Right ventricle myocardium inferior (tissue), 1 donor: ENCODE results near the gene UCK2. TPM values are rescaled to one million over a fixed set of nuclear protein-coding genes. Genes with fewer than 3 reads are reported as not detected.

Experiments
- ATAC-seq: fragments of 200-7000 bp; cut with Tn5 transposase; one replicate; pipeline ENCODE4 v1.9.1; 2020; ENCODE audit warnings: mild to moderate bottlenecking, moderate library complexity
- DNase-seq: peaks from one replicate; pipeline ENCODE4 v3.0.0; 2021; ENCODE audit errors: missing footprints
- intact Hi-C: fragments of 100-400 bp; cut with DNase I; formaldehyde crosslinking; loops from one replicate; pipeline ENCODE4 v1.11.0; 2022
- total RNA-seq: library from RNA; stranded (reverse); fragmentation: NEBNext Ultra II Directional; extraction: Animal tissue kit (Norgen Biotek cat#: 25700); gene quantifications from one replicate; pipeline ENCODE4 v1.2.1, GENCODE V29; 2021
- donor health status: DM: no; HTN: yes; CAD: no; lungs with severe emphysema.

UCK2 gene
- total RNA-seq, 1 donor from 2014 or later: 8.4 TPM

- ATAC-seq (no peak), DNase-seq (no peak)
- intact Hi-C loops: no loop called here
These were observed 46.1 kb downstream of the UCK2 start for GRCh38 chr1:165873481-165873880.

- DNase-seq (no peak), ATAC-seq (no peak)
- intact Hi-C loops: no loop called here
These were observed 47.2 kb downstream of the UCK2 start for GRCh38 chr1:165874643-165875042.

GRCh38 chr1:165875171-165875570, 47.8 kb downstream of the UCK2 start:
- ATAC-seq (no peak), DNase-seq (no peak)
- intact Hi-C loops: no loop called here

DNA sequence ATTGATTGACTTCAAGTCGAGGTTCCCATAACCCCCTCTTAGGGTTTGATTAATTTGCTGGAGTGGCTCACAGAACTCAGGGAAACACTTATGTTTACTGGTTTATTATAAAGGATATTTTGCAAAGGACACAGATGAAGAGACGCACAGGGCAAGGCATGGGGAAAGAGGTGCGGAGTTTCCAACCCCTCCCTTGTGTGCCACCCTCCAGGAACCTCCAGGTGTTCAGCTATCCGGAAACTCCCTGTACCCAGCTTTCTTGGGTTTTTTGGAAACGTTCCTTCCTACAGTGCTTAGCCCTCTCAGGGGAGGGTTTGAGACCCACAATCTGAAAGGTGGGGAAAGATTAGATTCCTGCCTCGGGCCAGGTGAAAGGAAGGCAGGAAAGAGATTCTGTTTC, 48.2 kb downstream of the UCK2 start:
- intact Hi-C loops: no loop called here
- DNase-seq: no peak

DNA sequence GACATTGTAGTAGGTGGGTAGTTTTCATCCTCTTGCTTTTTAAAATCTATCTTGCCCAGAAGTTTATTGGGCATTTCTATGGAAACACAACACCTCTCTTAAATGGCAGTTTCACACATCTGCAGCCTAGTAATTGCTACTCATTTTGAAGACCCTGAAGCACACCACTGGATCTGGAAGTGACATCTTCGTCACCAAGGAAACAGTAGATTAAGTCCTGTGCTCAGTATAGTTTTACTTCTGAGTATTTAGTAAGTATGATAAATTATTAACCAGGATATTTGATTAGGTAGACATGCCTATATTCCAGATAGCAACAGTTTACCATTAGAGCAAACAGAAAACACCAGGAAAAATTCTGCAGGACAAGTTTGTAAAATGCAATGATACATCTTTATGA, 48.7 kb downstream of the UCK2 start:
- DNase-seq (no peak), ATAC-seq (no peak)
- intact Hi-C loops: no loop called here

More for the DNA sequence above, 48.2 kb downstream of the UCK2 start:
- no peak for ATAC-seq

GRCh38 chr1:165877411-165877810, 50.0 kb downstream of the UCK2 start:
- DNase-seq (no peak), ATAC-seq (no peak)
- intact Hi-C loops: no loop called here

DNA sequence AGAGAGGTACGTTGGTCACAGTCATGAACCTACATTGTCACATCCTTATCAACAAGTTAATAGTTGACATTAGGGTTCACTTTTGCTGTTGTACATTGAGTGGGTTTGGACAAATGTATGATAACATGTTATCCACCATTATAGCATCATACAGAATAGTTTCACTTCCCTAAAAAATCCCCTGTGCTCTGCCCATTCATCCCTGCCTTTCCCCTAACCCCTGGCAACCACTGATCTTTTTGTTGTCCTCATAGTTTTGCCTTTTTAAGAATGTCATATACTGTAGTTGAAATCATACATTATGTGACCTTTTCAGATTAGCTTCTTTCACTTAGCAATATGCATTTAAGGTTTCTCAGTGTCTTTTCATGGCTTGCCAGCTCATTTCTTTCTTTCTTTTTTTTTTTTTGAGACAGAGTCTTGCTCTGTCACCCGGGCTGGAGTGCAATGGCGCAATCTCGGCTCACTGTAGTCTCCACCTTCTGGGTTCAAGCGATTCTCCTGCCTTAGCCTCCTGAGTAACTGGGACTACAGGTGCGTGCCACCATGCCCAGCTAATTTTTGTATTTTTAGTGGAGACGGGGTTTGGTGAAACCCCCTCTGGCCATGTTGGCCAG, 50.6 kb downstream of the UCK2 start:
- intact Hi-C loops: no loop called here
- ATAC-seq (no peak), DNase-seq (no peak)

GRCh38 chr1:165879946-165880345, 52.5 kb downstream of the UCK2 start:
- no peak for DNase-seq
- no peak for ATAC-seq
- intact Hi-C loops: no loop called here

GRCh38 chr1:165880993-165881392, 53.6 kb downstream of the UCK2 start:
- no peak for DNase-seq
- no peak for ATAC-seq
- intact Hi-C loops: no loop called here

- DNase-seq (no peak), ATAC-seq (no peak)
- intact Hi-C loops: no loop called here
These were observed 54.9 kb downstream of the UCK2 start for GRCh38 chr1:165882168-165882837.

- ATAC-seq (no peak), DNase-seq (no peak)
These were observed 55.6 kb downstream of the UCK2 start for GRCh38 chr1:165883056-165883455.

GRCh38 chr1:165884009-165884689, 56.7 kb downstream of the UCK2 start:
- no peak for DNase-seq
- intact Hi-C loops: no loop called here
- no peak for ATAC-seq

More at GRCh38 chr1:165883056-165883455, 55.6 kb downstream of the UCK2 start:
- intact Hi-C loops: no loop called here

DNA sequence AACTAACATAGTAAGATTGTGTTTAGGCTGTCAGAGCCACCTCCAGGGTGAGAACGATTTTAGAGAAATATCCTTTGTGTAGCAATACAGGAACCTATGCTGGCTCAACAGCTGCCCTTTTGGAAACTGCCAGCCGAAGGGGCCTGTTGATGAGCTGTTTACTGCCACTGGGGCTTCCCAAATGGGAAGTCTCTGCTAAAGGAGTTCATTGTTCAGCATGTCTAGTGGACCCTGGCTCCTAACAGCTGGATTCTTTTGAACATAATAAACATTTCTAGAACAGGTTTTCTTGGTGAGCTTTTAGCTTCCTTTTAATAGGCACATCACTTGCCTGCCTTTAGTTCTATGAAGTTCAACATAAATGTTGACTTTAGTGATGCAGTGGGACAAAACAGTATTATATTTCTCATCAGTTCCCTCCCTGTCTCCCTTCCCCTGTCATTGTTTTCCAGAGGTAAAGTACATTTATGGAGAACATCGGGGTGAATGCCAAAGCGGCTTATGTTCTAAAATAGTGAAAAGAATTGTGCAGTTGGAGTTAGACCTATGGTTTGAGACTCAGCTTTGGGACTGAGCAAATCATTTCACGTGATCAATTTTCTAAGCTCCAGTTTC, 57.4 kb downstream of the UCK2 start:
- DNase-seq (no peak), ATAC-seq (no peak)
- intact Hi-C loops: no loop called here

DNA sequence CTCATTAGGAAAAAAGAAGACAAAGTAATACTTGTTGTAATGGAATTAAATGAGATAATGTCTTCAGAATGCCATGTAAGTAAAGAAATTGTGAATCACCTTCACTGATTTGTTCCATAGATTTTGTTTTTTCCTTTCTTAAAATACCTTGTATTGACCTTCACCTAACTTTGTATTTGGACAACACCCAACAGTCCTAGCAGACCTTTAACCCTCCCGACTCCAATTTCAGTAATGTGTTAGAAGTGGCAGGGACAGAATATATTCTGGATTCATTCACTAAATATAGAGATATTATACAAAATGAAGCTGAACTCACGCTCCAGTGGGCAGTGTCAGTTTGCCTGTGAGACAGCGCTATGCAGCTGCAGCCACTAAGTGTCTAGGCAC, 57.9 kb downstream of the UCK2 start:
- ATAC-seq: no peak
- intact Hi-C loops: no loop called here
- DNase-seq: no peak

- intact Hi-C loops: no loop called here
- ATAC-seq (no peak), DNase-seq (no peak)
These were observed 58.8 kb downstream of the UCK2 start for GRCh38 chr1:165886193-165886592.

DNA sequence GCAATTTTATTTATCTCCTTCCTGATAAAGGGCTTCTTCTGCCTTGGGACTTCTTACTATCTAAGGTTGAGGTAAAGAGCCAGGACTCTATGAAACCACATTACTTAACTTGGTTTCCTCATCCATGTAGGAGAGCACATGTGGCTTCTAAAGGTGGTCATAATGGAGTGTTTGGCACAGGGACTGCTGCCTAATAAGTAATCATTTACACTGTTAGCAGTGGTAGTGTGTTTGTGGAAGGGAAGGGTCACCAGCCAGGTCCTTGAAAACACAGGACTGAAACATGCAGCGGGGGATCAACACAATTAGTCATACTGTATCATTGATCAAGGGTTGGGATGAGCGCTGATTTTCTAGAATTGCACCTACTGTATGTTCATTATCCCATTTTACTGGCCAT, 59.6 kb downstream of the UCK2 start:
- intact Hi-C loops: no loop called here
- ATAC-seq (no peak), DNase-seq (no peak)

DNA sequence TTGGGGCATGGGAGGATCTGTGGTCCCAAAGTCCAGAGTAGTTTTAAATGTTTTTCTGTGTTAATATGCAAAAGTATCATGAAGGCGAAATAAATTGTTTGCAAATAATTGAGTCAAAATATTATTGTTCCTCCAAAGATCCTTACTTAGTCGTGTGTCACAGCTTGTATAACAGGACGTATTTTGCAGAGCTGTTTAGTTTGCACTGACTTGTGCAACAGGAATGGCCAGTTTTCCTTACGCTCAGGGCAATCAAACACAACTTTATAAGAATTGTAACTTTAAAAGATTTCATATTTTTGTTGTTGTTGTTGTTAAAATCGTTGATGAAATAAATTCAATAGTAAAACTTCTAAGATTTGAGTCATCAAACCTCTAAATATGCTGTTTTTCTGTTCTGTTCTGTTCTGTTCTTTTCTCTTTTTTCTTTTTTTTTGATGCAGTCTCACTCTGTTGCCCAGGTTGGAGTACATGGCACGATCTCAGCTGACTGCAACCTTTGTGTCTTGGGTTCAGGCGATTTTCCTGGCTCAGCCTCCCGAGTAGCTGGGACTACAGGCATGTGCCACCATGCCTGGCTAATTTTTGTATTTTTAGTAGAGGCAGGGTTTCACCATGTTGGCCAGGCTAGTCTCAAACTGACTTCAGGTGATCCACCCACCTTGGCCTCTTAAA, 60.6 kb downstream of the UCK2 start:
- DNase-seq (no peak), ATAC-seq (no peak)
- intact Hi-C loops: no loop called here

- intact Hi-C loops: no loop called here
- DNase-seq: no peak
- ATAC-seq: no peak
These were observed 61.1 kb downstream of the UCK2 start for GRCh38 chr1:165888552-165888920.

DNA sequence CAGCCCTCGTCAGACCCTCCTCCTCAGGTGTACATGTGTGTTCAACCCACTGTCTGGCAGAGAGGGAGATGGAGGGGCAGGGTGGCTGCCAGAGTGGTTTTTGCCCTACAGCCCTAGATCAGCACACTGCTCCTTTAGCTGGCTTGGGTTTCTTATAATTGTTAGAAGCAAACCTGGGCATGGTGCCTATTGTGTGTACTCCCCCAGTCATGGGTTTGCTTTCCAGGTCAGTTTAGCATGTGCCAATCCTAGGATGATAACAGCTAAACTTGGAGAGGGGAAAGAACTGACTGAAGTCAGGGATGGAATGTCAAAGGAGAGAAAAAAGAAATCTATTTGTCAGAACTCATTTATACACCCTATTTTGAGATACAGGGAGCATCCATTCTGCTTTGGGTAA, 63.3 kb downstream of the UCK2 start:
- DNase-seq (no peak), ATAC-seq (peak; percentile 77)
- intact Hi-C loops: no loop called here
